Endothelial cell of umbilical vein (primary cell): Measurements from ENCODE around the gene APOC3. TPM values are rescaled to one million over a fixed set of nuclear protein-coding genes. Genes with fewer than 3 reads are reported as not detected.

Experiments used
- BruUV-seq: library from RNA; stranded (reverse); fragments of 400-500 nt; replicated peaks from 2 replicates; lab custom pipeline; 2021; lab: Mats Ljungman, UMichigan
- CTCF ChIA-PET: fragments of 300-600, 350-600 bp; sonication (Branson Sonifier 250); formaldehyde crosslinking; loops from one replicate; lab custom pipeline; 2021; ENCODE audit warnings: antibody characterized with exemption, inconsistent platforms; lab: Charles Lee
- POLR2A ChIA-PET: fragments of 300-600, 350-600 bp; sonication (Branson Sonifier 250); formaldehyde crosslinking; loops from one replicate; lab custom pipeline; 2021; ENCODE audit warnings: antibody characterized with exemption, inconsistent platforms; lab: Charles Lee
- DNase-seq: peaks from one replicate; pipeline ENCODE4 v3.0.0-alpha.2; 2011; ENCODE audit warnings: low read depth, low spot score
- FAIRE-seq: peaks from 2 replicates; lab custom pipeline; 2011; peaks lifted over from hg19 to GRCh38; lab: Jason Lieb, UNC
- H2AFZ ChIP-seq: 2 replicates; pipeline ENCODE4 v1.6.0; 2012; ENCODE audit warnings: low read depth, low read length, control low read depth, inconsistent platforms
- H3K27ac ChIP-seq: 2 replicates; pipeline ENCODE4 v1.5.1; 2011; ENCODE audit warnings: low read depth, mild to moderate bottlenecking, control low read depth, low read length, moderate library complexity; ENCODE audit not compliant: insufficient read depth
- H3K27me3 ChIP-seq, 2 experiments: 2 replicates each; pipeline versions ENCODE4 v1.6.0 to v1.6.1; 2011; ENCODE audit warnings: low read length in 2 of 2, mixed read lengths in 1 of 2; ENCODE audit not compliant: control insufficient read depth in 2 of 2, insufficient read depth in 2 of 2
- H3K36me3 ChIP-seq, 2 experiments: 2 replicates in 1 of 2; 3 replicates in 1 of 2; pipeline ENCODE4 v1.5.1; 2011; ENCODE audit warnings: low read length in 2 of 2, mild to moderate bottlenecking in 1 of 2, moderate library complexity in 1 of 2; ENCODE audit not compliant: control insufficient read depth in 2 of 2, insufficient read depth in 2 of 2; ENCODE audit errors: extremely low read depth in 1 of 2
- H3K4me1 ChIP-seq: 3 replicates; pipeline ENCODE4 v1.5.1; 2011; ENCODE audit warnings: mild to moderate bottlenecking, low read length; ENCODE audit not compliant: control insufficient read depth, insufficient read depth; ENCODE audit errors: extremely low read depth
- H3K4me2 ChIP-seq: 2 replicates; pipeline ENCODE4 v1.6.1; 2011; ENCODE audit warnings: low read length, control low read depth, mixed read lengths; ENCODE audit not compliant: insufficient read depth
- H3K4me3 ChIP-seq, 3 experiments: fragments of 200-600 bp in 1 of 3; sonication (generic), shearing (Covaris generic) in 1 of 3; replicated peaks in 1 of 3; 2 replicates each; pipeline ENCODE4 v1.5.1; 2011 to 2016; ENCODE audit warnings: control low read depth in 3 of 3, low read length in 3 of 3, mild to moderate bottlenecking in 2 of 3, inconsistent platforms in 1 of 3, low read depth in 1 of 3, moderate library complexity in 1 of 3; ENCODE audit not compliant: insufficient read depth in 1 of 3
- H3K79me2 ChIP-seq: 2 replicates; pipeline ENCODE4 v1.6.0; 2012; ENCODE audit warnings: low read length, inconsistent platforms; ENCODE audit not compliant: control insufficient read depth, insufficient read depth
- H3K9ac ChIP-seq: replicated peaks from 2 replicates; pipeline ENCODE3; 2011; ENCODE audit warnings: low read length, control low read depth; ENCODE audit not compliant: insufficient read depth; ENCODE audit errors: extremely low read depth
- H3K9me1 ChIP-seq: replicated peaks from 3 replicates; pipeline ENCODE4 v1.6.0; 2011; ENCODE audit warnings: mild to moderate bottlenecking, low read length; ENCODE audit not compliant: control insufficient read depth, insufficient read depth; ENCODE audit errors: extremely low read depth
- H3K9me3 ChIP-seq: replicated peaks from 2 replicates; pipeline ENCODE4 v1.5.1; 2012; ENCODE audit warnings: low read length, inconsistent platforms; ENCODE audit not compliant: control insufficient read depth, insufficient read depth
- H4K20me1 ChIP-seq: replicated peaks from 2 replicates; pipeline ENCODE3; 2011; ENCODE audit warnings: mild to moderate bottlenecking, low read length; ENCODE audit not compliant: control insufficient read depth, insufficient read depth; ENCODE audit errors: extremely low read depth
- CTCF ChIP-seq, 2 donors: IDR thresholded peaks; 1 replicate in 1 of 2; 2 replicates in 1 of 2; pipeline ENCODE4 v1.5.1; 2011; ENCODE audit warnings: low read length in 2 of 2, mild to moderate bottlenecking in 2 of 2, moderate library complexity in 2 of 2, control low read depth in 1 of 2, inconsistent platforms in 1 of 2, low read depth in 1 of 2; ENCODE audit not compliant: insufficient read depth in 1 of 2; ENCODE audit errors: extremely low read depth in 1 of 2
- EZH2 ChIP-seq: IDR thresholded peaks from 2 replicates; pipeline ENCODE4 v1.6.1; 2012; ENCODE audit warnings: borderline replicate concordance, low read depth, mild to moderate bottlenecking, moderate library complexity, low read length, inconsistent platforms; ENCODE audit not compliant: severe bottlenecking
- FOS ChIP-seq: IDR thresholded peaks from 2 replicates; pipeline ENCODE4 v1.6.1; 2011; ENCODE audit warnings: mild to moderate bottlenecking, low read length, moderate library complexity, borderline replicate concordance; ENCODE audit not compliant: insufficient read depth
- GATA2 ChIP-seq: IDR thresholded peaks from 2 replicates; pipeline ENCODE4 v1.7.0; 2011; ENCODE audit warnings: low read depth, mild to moderate bottlenecking, moderate library complexity, mixed read lengths, low read length; ENCODE audit not compliant: insufficient read length, insufficient read depth
- JUN ChIP-seq: IDR thresholded peaks from 2 replicates; pipeline ENCODE4 v1.6.1; 2011; ENCODE audit warnings: borderline replicate concordance, low read depth; ENCODE audit not compliant: insufficient read length, insufficient read depth
- MAX ChIP-seq: IDR thresholded peaks from 2 replicates; pipeline ENCODE4 v1.6.1; 2011; ENCODE audit not compliant: insufficient read depth, insufficient read length
- MYC ChIP-seq: IDR thresholded peaks from one replicate; pipeline ENCODE4 v1.6.1; 2011; ENCODE audit warnings: mild to moderate bottlenecking, low read depth, low read length
- POLR2A ChIP-seq: IDR thresholded peaks from 2 replicates; pipeline ENCODE4 v1.6.1; 2012; ENCODE audit warnings: low read depth, mild to moderate bottlenecking, control low read depth, low read length
- POLR2AphosphoS5 ChIP-seq: IDR thresholded peaks from 2 replicates; pipeline ENCODE4 v1.6.1; 2012; ENCODE audit warnings: low read depth, mild to moderate bottlenecking, control low read depth, low read length, moderate library complexity; ENCODE audit not compliant: insufficient read depth
- dilution Hi-C: fragments of 300-500 bp; cut with MboI; formaldehyde crosslinking; loops from one replicate; pipeline ENCODE4 v1.15.0; 2019; ENCODE audit warnings: low sequenced_read_pairs; ENCODE audit not compliant: extremely low pct_ligation_motif_present
- intact Hi-C: fragments of 100-400 bp; cut with micrococcal nuclease; formaldehyde crosslinking; loops from one replicate; pipeline ENCODE4 v1.10.0; 2022
- polyA plus RNA-seq, 4 experiments: library from polyadenylated mRNA; depleted of rRNA in 3 of 4; stranded (reverse) in 3 of 4; unstranded in 1 of 4; fragments of >200 nt; gene quantifications; 2 replicates each; pipeline versions ENCODE4 v1.2.1 to v1.2.3, GENCODE V29; 2011 to 2012; ENCODE audit warnings: missing spikeins in 1 of 4
- total RNA-seq: library from RNA; stranded (reverse); gene quantifications from 2 replicates; pipeline ENCODE4 v1.2.3, GENCODE V29; 2021

Gene APOC3
- total and polyA plus RNA-seq, 2 donors (not counting 3 experiments of a cell fraction or from before 2014, with no cell fraction given), result not detected

- ChIA-PET POLR2A (no interaction called here), CTCF (interaction anchor here (0.8 to 0.9 kb wide), 2 partner anchors 12 to 77 kb away, joined by 3 read pairs; partner anchors contain the start of gene APOA5)
- no peak overlapping the region for H3K27ac ChIP-seq
- no peak for FAIRE-seq
- H3K4me1 ChIP-seq, result peaks cover 6% of the 10 kb centered on the region
- no peaks in the 10 kb centered on the region for H4K20me1 ChIP-seq
- no TSS peak for BruUV-seq
- no peak overlapping the region for H3K4me3 ChIP-seq
- H3K27me3 ChIP-seq, result no peaks in the 10 kb centered on the region
- no peak overlapping the region for H2AFZ ChIP-seq
- H3K9ac ChIP-seq, result no peak overlapping the region
- H3K9me1 ChIP-seq, result no peaks in the 10 kb centered on the region
- TF ChIP-seq FOS (no peak), POLR2AphosphoS5 (no peak), JUN (no peak), CTCF (IDR thresholded peaks at IDR 0.05; ENCODE audit: extremely low read depth in 1 of 2, insufficient read depth in 1 of 2, low read depth in 1 of 2, low read length in 2 of 2) (no peak)
- intact Hi-C loops (loop anchor here (5.0 kb wide), 1 partner anchor 76 kb away; the partner anchor contains the start of gene APOA5), dilution Hi-C loops (no loop called here)
- peaks cover 6 to 11% of the 10 kb centered on the region in 2 experiments for H3K36me3 ChIP-seq
- H3K4me2 ChIP-seq, result no peak overlapping the region
- no peak for DNase-seq
- no peaks in the 10 kb centered on the region for H3K79me2 ChIP-seq
- H3K9me3 ChIP-seq, result no peaks in the 10 kb centered on the region
Measured at GRCh38 chr11:116868066-116868465, 38.4 kb downstream of the APOC3 start.

- Histone ChIP-seq H3K27me3 (no peaks in the 10 kb centered on the region), H3K27ac (no peak overlapping the region), H4K20me1 (no peaks in the 10 kb centered on the region), H3K9ac (no peak overlapping the region), H3K4me2 (no peak overlapping the region), H3K9me3 (no peaks in the 10 kb centered on the region), H3K36me3 (peaks cover 6 to 11% of the 10 kb centered on the region in 2 experiments), H3K79me2 (no peaks in the 10 kb centered on the region), H3K9me1 (no peaks in the 10 kb centered on the region), H3K4me3 (no peak overlapping the region), H3K4me1 (peaks cover 6% of the 10 kb centered on the region), H2AFZ (no peak overlapping the region)
- ChIA-PET POLR2A (no interaction called here), CTCF (interaction anchor here (1.2 kb wide), 1 partner anchor 78 kb away, joined by 3 read pairs; the partner anchor contains the start of gene APOA5)
- intact Hi-C loops (loop anchor here (5.0 kb wide), 1 partner anchor 77 kb away; the partner anchor contains the start of gene APOA5), dilution Hi-C loops (no loop called here)
- TF ChIP-seq MAX (no peak), EZH2 (no peak), POLR2A (no peak), MYC (no peak), GATA2 (no peak), JUN (no peak)
- BruUV-seq, result no TSS peak
- FAIRE-seq, result no peak
- no peak for DNase-seq
Measured at GRCh38 chr11:116869610-116870009, 39.9 kb downstream of the APOC3 start.
